OCI-LY3 (cell line): ENCODE results near the gene EFCAB5.
"Not testable (repeated sequence)": the region's sequence is repeated elsewhere in the genome, so short reads cannot be mapped to it uniquely, and the experiment has no call there.

Experiments
- H2AFZ ChIP-seq: fragments of 200-600, 300-600 bp; shearing (Covaris generic); 2 replicates; pipeline ENCODE4 v1.6.0; 2014; ENCODE audit warnings: antibody characterized with exemption, low read depth, low read length
- H3K27ac ChIP-seq: fragments of 200-600, 300-600 bp; sonication (generic); 2 replicates; pipeline ENCODE4 v1.5.1; 2014; ENCODE audit warnings: mild to moderate bottlenecking, low read length, moderate library complexity, mixed read lengths
- H3K27me3 ChIP-seq: fragments of 200-600, 300-600 bp; sonication (generic); 2 replicates; pipeline ENCODE4 v1.6.1; 2014; ENCODE audit warnings: low read depth, low read length, mixed read lengths
- H3K36me3 ChIP-seq: fragments of 200-600, 300-600 bp; sonication (generic); replicated peaks from 2 replicates; pipeline ENCODE3; 2014; ENCODE audit warnings: low read depth, low read length, mixed read lengths
- H3K4me1 ChIP-seq: fragments of 300-600, 200-600 bp; sonication (generic); 2 replicates; pipeline ENCODE4 v1.6.1; 2014; ENCODE audit warnings: low read length, mixed read lengths
- H3K4me2 ChIP-seq: fragments of 200-600, 300-600 bp; sonication (generic); 2 replicates; pipeline ENCODE4 v1.6.1; 2014; ENCODE audit warnings: low read length, mixed read lengths
- H3K4me3 ChIP-seq: fragments of 300-600, 200-600 bp; sonication (generic); 2 replicates; pipeline ENCODE4 v1.5.1; 2014; ENCODE audit warnings: antibody characterized with exemption, mild to moderate bottlenecking, low read length, moderate library complexity
- H3K79me2 ChIP-seq: fragments of 300-600, 200-600 bp; shearing (Covaris generic); 2 replicates; pipeline ENCODE4 v1.6.1; 2014; ENCODE audit warnings: mild to moderate bottlenecking, low read length, mixed read lengths
- H3K9ac ChIP-seq: fragments of 300-600, 200-600 bp; shearing (Covaris generic); 2 replicates; pipeline ENCODE4 v1.6.0; 2014; ENCODE audit warnings: mild to moderate bottlenecking, low read length, moderate library complexity
- H3K9me3 ChIP-seq: fragments of 200-600, 300-600 bp; shearing (Covaris generic); 2 replicates; pipeline ENCODE4 v1.6.1; 2014; ENCODE audit warnings: low read length, mixed read lengths; ENCODE audit not compliant: insufficient read depth
- H4K20me1 ChIP-seq: fragments of 200-600, 300-600 bp; sonication (generic); 2 replicates; pipeline ENCODE4 v1.6.1; 2016; ENCODE audit warnings: low read length, mixed read lengths; ENCODE audit not compliant: insufficient read depth
- CTCF ChIP-seq: fragments of 200-600, 300-600 bp; sonication (generic); IDR thresholded peaks from 2 replicates; pipeline ENCODE4 v1.5.1; 2014; ENCODE audit warnings: antibody characterized with exemption, low read length, low read depth
- EZH2phosphoT487 ChIP-seq: fragments of 200-600 bp; shearing (Covaris generic); IDR thresholded peaks from 2 replicates; pipeline ENCODE4 v1.6.1; 2018; ENCODE audit warnings: antibody characterized with exemption, mixed run types, low read depth

EFCAB5 gene

DNA sequence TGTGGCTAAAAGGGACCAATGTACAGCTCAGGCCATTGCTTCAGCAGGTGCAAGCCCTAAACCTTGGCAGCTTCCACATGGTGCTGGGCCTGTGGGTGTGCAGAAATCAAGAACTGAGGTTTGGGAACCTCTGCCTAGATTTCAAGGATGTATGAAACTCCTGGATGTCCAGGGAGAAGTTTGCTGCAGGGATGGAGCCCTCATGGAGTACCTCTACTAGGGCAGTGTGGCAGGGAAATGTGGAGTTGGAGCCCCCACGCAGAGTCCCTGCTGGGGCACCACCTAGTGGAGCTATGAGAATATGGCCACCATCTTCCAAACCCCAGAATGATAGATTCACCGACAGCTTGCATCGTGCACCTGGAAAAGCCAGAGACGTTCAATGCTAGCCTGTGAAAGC is 13.0 kb downstream of the EFCAB5 start:
- H3K27ac ChIP-seq = no peak overlapping the region
- no peak overlapping the region for H3K4me2 ChIP-seq
- no peak overlapping the region for H2AFZ ChIP-seq
- TF ChIP-seq CTCF (no peak), EZH2phosphoT487 (no peak)
- no peaks in the 10 kb centered on the region for H3K27me3 ChIP-seq
- no peak overlapping the region for H3K4me3 ChIP-seq
- H3K79me2 ChIP-seq = no peaks in the 10 kb centered on the region
- no peaks in the 10 kb centered on the region for H3K9me3 ChIP-seq
- no peaks in the 10 kb centered on the region for H3K4me1 ChIP-seq
- no peaks in the 10 kb centered on the region for H4K20me1 ChIP-seq
- no peaks in the 10 kb centered on the region for H3K36me3 ChIP-seq
- H3K9ac ChIP-seq = no peak overlapping the region

GRCh38 chr17:29956225-29956624 is 14.8 kb downstream of the EFCAB5 start:
- H2AFZ ChIP-seq = no peak overlapping the region

GRCh38 chr17:29957488-29957887 is 16.1 kb downstream of the EFCAB5 start:
- H2AFZ ChIP-seq, H3K4me3 ChIP-seq, H3K4me1 ChIP-seq, H3K4me2 ChIP-seq, H3K79me2 ChIP-seq, H4K20me1 ChIP-seq, H3K27ac ChIP-seq, H3K27me3 ChIP-seq, H3K9me3 ChIP-seq, H3K36me3 ChIP-seq, H3K9ac ChIP-seq: not testable (repeated sequence)

More at GRCh38 chr17:29956225-29956624, 14.8 kb downstream of the EFCAB5 start:
- H3K4me3 ChIP-seq = no peak overlapping the region
- no peaks in the 10 kb centered on the region for H3K27me3 ChIP-seq
- no peaks in the 10 kb centered on the region for H3K4me1 ChIP-seq
- H3K9me3 ChIP-seq = no peaks in the 10 kb centered on the region
- no peak for TF ChIP-seq CTCF
- TF ChIP-seq EZH2phosphoT487 = no peak
- H3K79me2 ChIP-seq = no peaks in the 10 kb centered on the region
- H3K27ac ChIP-seq = no peak overlapping the region
- H4K20me1 ChIP-seq = no peaks in the 10 kb centered on the region
- no peak overlapping the region for H3K4me2 ChIP-seq
- H3K36me3 ChIP-seq = no peaks in the 10 kb centered on the region
- H3K9ac ChIP-seq = no peak overlapping the region

GRCh38 chr17:29958947-29959657 is 17.7 kb downstream of the EFCAB5 start:
- Histone ChIP-seq H3K36me3 (no peaks in the 10 kb centered on the region), H3K9me3 (no peaks in the 10 kb centered on the region), H3K79me2 (no peaks in the 10 kb centered on the region), H3K4me3 (no peak overlapping the region), H2AFZ (no peak overlapping the region), H3K27me3 (no peaks in the 10 kb centered on the region), H3K4me2 (no peak overlapping the region), H4K20me1 (no peaks in the 10 kb centered on the region), H3K27ac (no peak overlapping the region), H3K9ac (no peak overlapping the region), H3K4me1 (no peaks in the 10 kb centered on the region)
- TF ChIP-seq EZH2phosphoT487 = no peak
- no peak for TF ChIP-seq CTCF
